ENCODE results near the gene RAPGEF5. TPM values are rescaled to one million over a fixed set of nuclear protein-coding genes. Genes with fewer than 3 reads are reported as not detected.
"Not testable (repeated sequence)": the region's sequence is repeated elsewhere in the genome, so short reads cannot be mapped to it uniquely, and the experiment has no call there.

Gene RAPGEF5
- total RNA-seq, 6 experiments from 2014 or later, result 15.5 to 56.4 (median 27.1) TPM

DNA sequence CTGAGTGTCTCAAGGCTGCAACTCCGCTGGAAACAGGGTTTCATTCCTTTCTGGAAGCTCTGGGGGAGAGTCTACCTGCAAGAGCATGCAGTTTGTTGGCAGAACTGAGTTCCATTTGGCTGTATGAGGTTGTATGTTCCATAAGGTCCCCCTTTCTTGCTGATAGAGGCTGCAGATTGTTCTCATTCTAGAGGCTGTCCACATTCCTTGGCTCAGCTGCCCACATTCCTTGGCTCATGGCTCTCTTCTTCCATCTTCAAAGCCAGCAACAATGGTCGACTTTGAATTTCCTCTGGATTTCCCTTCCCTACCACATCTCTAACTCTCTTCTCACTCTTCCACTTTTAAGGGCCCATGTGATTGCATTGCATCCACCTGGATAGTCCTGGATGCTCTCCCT lies 264.0 kb downstream of the RAPGEF5 start:
- intact Hi-C loops (cut with DNase I), result no loop called here
- Histone ChIP-seq H3K9me3 (no peaks in the 10 kb centered on the region), H3K4me3 (no peak overlapping the region), H3K27ac (no peak overlapping the region), H3K4me1 (peaks cover 0 to 2% (median 0%) of the 10 kb centered on the region in 4 donors), H3K36me3 (no peaks in the 10 kb centered on the region), H3K27me3 (no peaks in the 10 kb centered on the region)
- no peak for TF ChIP-seq POLR2A (IDR thresholded peaks at IDR 0.05)
- TF ChIP-seq, protein P1, sequence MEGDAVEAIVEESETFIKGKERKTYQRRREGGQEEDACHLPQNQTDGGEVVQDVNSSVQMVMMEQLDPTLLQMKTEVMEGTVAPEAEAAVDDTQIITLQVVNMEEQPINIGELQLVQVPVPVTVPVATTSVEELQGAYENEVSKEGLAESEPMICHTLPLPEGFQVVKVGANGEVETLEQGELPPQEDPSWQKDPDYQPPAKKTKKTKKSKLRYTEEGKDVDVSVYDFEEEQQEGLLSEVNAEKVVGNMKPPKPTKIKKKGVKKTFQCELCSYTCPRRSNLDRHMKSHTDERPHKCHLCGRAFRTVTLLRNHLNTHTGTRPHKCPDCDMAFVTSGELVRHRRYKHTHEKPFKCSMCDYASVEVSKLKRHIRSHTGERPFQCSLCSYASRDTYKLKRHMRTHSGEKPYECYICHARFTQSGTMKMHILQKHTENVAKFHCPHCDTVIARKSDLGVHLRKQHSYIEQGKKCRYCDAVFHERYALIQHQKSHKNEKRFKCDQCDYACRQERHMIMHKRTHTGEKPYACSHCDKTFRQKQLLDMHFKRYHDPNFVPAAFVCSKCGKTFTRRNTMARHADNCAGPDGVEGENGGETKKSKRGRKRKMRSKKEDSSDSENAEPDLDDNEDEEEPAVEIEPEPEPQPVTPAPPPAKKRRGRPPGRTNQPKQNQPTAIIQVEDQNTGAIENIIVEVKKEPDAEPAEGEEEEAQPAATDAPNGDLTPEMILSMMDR (IDR thresholded peaks at IDR 0.05), result no peak
- no peak for ATAC-seq
- WGBS (ENCODE audit: insufficient coverage, low coverage, low lambda C conversion rate, missing lambda C conversion rate), result 33% methylated on average over 2 of the region's 2 CpGs
- no peak for DNase-seq

DNA sequence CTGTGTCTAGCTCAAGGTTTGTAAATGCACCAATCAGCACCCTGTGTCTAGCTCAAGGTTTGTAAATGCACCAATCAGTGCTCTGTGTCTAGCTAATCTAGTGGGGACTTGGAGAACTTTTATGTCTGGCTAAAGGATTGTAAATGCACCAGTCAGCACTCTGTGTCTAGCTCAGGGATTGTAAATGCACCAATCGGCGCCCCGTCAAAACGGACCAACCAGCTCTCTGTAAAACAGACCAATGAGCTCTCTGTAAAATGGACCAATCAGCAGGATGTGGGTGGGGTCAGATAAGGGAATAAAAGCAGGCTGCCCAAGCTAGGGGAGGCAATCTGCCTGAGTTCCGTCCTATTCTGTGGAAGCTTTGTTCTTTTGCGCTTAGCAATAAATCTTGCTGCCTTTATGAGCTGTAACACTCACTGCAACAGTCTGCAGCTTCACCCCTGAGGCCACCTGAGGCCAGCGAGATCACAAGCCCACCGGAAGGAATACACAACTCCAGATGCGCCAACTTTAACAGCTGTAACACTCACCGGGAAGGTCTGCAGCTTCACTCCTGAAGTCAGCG lies 265.9 kb downstream of the RAPGEF5 start:
- DNase-seq; H3K4me3 ChIP-seq; H3K4me1 ChIP-seq; H3K27me3 ChIP-seq; intact Hi-C loops (cut with DNase I); ATAC-seq; H3K9me3 ChIP-seq; H3K27ac ChIP-seq; H3K36me3 ChIP-seq: not testable (repeated sequence)
- 88% methylated on average over 5 of the region's 11 CpGs for WGBS (ENCODE audit: insufficient coverage, low coverage, low lambda C conversion rate, missing lambda C conversion rate)

DNA sequence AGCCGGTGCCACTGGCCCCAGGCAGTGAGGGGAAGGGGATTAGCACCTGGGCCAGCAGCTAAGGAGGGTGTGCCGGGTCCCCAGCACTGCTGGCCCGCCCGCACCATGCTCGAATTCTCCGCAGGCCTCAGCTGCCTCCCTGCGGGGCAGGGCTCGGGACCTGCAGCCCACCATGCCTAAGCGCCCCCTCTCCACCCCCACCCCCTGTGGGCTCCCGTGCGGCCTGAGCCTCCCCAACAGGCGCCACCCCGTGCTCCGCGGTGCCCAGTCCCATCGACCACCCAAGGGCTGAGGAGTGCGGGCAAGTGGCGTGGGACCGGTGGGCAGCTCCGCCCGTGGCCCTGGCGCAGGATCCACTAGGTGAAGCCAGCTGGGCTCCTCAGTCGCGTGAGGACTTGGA lies 266.4 kb downstream of the RAPGEF5 start:
- no peaks in the 10 kb centered on the region for H3K36me3 ChIP-seq
- peak in 1 of 4 donors; percentile 24 for ATAC-seq
- DNase-seq, result no peak
- no peak overlapping the region for H3K4me3 ChIP-seq
- H3K4me1 ChIP-seq, result peaks cover 0 to 2% (median 0%) of the 10 kb centered on the region in 4 donors
- H3K27me3 ChIP-seq, result no peaks in the 10 kb centered on the region
- no peak for TF ChIP-seq POLR2A (IDR thresholded peaks at IDR 0.05)
- TF ChIP-seq, protein P1 (IDR thresholded peaks at IDR 0.05), result no peak
- H3K27ac ChIP-seq, result no peak overlapping the region
- WGBS (ENCODE audit: insufficient coverage, low coverage, low lambda C conversion rate, missing lambda C conversion rate), result 96% methylated on average over 9 of the region's 24 CpGs
- intact Hi-C loops (cut with DNase I), result no loop called here
- no peaks in the 10 kb centered on the region for H3K9me3 ChIP-seq

DNA sequence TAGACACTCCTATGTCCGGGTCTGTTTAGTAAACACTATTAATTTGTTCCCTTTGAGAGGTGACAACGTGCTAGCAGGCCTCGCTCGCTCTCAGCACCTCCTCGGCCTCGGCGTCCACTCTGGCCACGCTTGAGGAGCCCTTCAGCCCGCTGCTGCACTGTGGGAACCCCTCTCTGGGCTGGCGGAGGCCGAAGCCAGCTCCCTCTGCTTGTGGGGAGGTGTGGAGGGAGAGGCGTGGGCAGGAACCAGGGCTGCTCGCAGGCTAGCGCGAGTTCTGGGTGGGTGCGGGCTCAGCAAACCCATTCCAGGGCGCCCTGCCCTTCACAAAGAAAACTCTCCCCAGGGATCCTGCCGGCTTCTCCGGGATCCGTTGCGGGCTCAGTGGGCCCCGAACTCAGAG lies 266.8 kb downstream of the RAPGEF5 start:
- DNase-seq, result no peak
- Histone ChIP-seq H3K9me3 (no peaks in the 10 kb centered on the region), H3K36me3 (no peaks in the 10 kb centered on the region), H3K27ac (no peak overlapping the region), H3K27me3 (no peaks in the 10 kb centered on the region), H3K4me3 (no peak overlapping the region), H3K4me1 (peaks cover 0 to 2% (median 0%) of the 10 kb centered on the region in 4 donors)
- intact Hi-C loops (cut with DNase I), result no loop called here
- ATAC-seq, result no peak
- 84% methylated on average over 11 of the region's 22 CpGs for WGBS (ENCODE audit: insufficient coverage, low coverage, low lambda C conversion rate, missing lambda C conversion rate)
- no peak for TF ChIP-seq POLR2A (IDR thresholded peaks at IDR 0.05)
- TF ChIP-seq, protein P1 (IDR thresholded peaks at IDR 0.05), result no peak

GRCh38 chr7:22088827-22089226 lies 268.1 kb downstream of the RAPGEF5 start:
- no peaks in the 10 kb centered on the region for H3K36me3 ChIP-seq
- H3K4me3 ChIP-seq, result no peak overlapping the region
- no peak for DNase-seq
- no peak for TF ChIP-seq POLR2A (IDR thresholded peaks at IDR 0.05)
- TF ChIP-seq, protein P1 (IDR thresholded peaks at IDR 0.05), result no peak
- peak in 1 of 4 donors; percentile 31 for ATAC-seq
- no peaks in the 10 kb centered on the region for H3K9me3 ChIP-seq
- no peaks in the 10 kb centered on the region for H3K27me3 ChIP-seq
- no peak overlapping the region for H3K27ac ChIP-seq
- H3K4me1 ChIP-seq, result no peaks in the 10 kb centered on the region
- intact Hi-C loops (cut with DNase I), result no loop called here
